Measurements from ENCODE around the gene CSNK1D. TPM values are rescaled to one million over a fixed set of nuclear protein-coding genes. Genes with fewer than 3 reads are reported as not detected.

Gene CSNK1D
- total RNA-seq, 1 donor from 2014 or later = 150 TPM

- H3K27me3 ChIP-seq = no peaks in the 10 kb centered on the region
- no peaks in the 10 kb centered on the region for H3K9me3 ChIP-seq
- DNase-seq (no peak), ATAC-seq (no peak)
- TF ChIP-seq CTCF (IDR thresholded peaks at IDR 0.05) = no peak
- intact Hi-C loops (cut with DNase I) = no loop called here
- no peak overlapping the region for H3K4me3 ChIP-seq
- H3K4me1 ChIP-seq = peaks cover 21% of the 10 kb centered on the region
- no peak overlapping the region for H3K27ac ChIP-seq
- no peaks in the 10 kb centered on the region for H3K36me3 ChIP-seq
Measured at GRCh38 chr17:82281076-82281475, 7.6 kb upstream of the CSNK1D start.

GRCh38 chr17:82280537-82280936, 7.0 kb upstream of the CSNK1D start:
- no peak for TF ChIP-seq CTCF (IDR thresholded peaks at IDR 0.05)
- H3K4me1 ChIP-seq = peaks cover 21% of the 10 kb centered on the region

GRCh38 chr17:82278786-82279391, 5.4 kb upstream of the CSNK1D start:
- H3K27ac ChIP-seq = peak overlapping the region; percentile 47
- TF ChIP-seq CTCF (IDR thresholded peaks at IDR 0.05) = no peak
- ATAC-seq (peak; percentile 40), DNase-seq (no peak)
- intact Hi-C loops (cut with DNase I) = no loop called here
- H3K4me3 ChIP-seq = no peak overlapping the region
- H3K27me3 ChIP-seq = no peaks in the 10 kb centered on the region
- peaks cover 25% of the 10 kb centered on the region for H3K4me1 ChIP-seq
- H3K9me3 ChIP-seq = no peaks in the 10 kb centered on the region
- H3K36me3 ChIP-seq = no peaks in the 10 kb centered on the region

More at GRCh38 chr17:82280537-82280936, 7.0 kb upstream of the CSNK1D start:
- Histone ChIP-seq H3K27ac (no peak overlapping the region), H3K9me3 (no peaks in the 10 kb centered on the region), H3K27me3 (no peaks in the 10 kb centered on the region), H3K36me3 (no peaks in the 10 kb centered on the region), H3K4me3 (no peak overlapping the region)
- intact Hi-C loops (cut with DNase I) = no loop called here
- DNase-seq (no peak), ATAC-seq (no peak)

- no peak overlapping the region for H3K4me3 ChIP-seq
- no peaks in the 10 kb centered on the region for H3K27me3 ChIP-seq
- ATAC-seq (no peak), DNase-seq (no peak)
- TF ChIP-seq CTCF (IDR thresholded peaks at IDR 0.05) = no peak
- H3K4me1 ChIP-seq = peaks cover 27% of the 10 kb centered on the region
- H3K27ac ChIP-seq = no peak overlapping the region
- H3K9me3 ChIP-seq = no peaks in the 10 kb centered on the region
- H3K36me3 ChIP-seq = no peaks in the 10 kb centered on the region
- intact Hi-C loops (cut with DNase I) = no loop called here
Measured at GRCh38 chr17:82278308-82278707, 4.8 kb upstream of the CSNK1D start.

- intact Hi-C loops (cut with DNase I) = no loop called here
- H3K27me3 ChIP-seq = no peaks in the 10 kb centered on the region
- H3K9me3 ChIP-seq = no peaks in the 10 kb centered on the region
- H3K4me3 ChIP-seq = no peak overlapping the region
- ATAC-seq (no peak), DNase-seq (no peak)
- no peak for TF ChIP-seq CTCF (IDR thresholded peaks at IDR 0.05)
- H3K4me1 ChIP-seq = peaks cover 22% of the 10 kb centered on the region
- H3K27ac ChIP-seq = no peak overlapping the region
- H3K36me3 ChIP-seq = no peaks in the 10 kb centered on the region
Measured at GRCh38 chr17:82277851-82278250, 4.4 kb upstream of the CSNK1D start.

- no peak overlapping the region for H3K4me3 ChIP-seq
- ATAC-seq (no peak), DNase-seq (no peak)
- H3K27ac ChIP-seq = no peak overlapping the region
- peaks cover 18% of the 10 kb centered on the region for H3K4me1 ChIP-seq
- no peak for TF ChIP-seq CTCF (IDR thresholded peaks at IDR 0.05)
- no peaks in the 10 kb centered on the region for H3K27me3 ChIP-seq
- H3K36me3 ChIP-seq = peaks cover 5% of the 10 kb centered on the region
- H3K9me3 ChIP-seq = no peaks in the 10 kb centered on the region
- intact Hi-C loops (cut with DNase I) = no loop called here
Measured at GRCh38 chr17:82276938-82277337, 3.4 kb upstream of the CSNK1D start.
